SK-N-SH (cell line): ENCODE data around the gene SORBS2. TPM values are rescaled to one million over a fixed set of nuclear protein-coding genes. Genes with fewer than 3 reads are reported as not detected.

ENCODE experiments used
- CTCF ChIA-PET: fragments of 300-600, 350-600 bp; formaldehyde crosslinking; extraction: SDS; loops from one replicate; lab custom pipeline; 2021; lab: Yijun Ruan, JAX
- POLR2A ChIA-PET: fragments of 350-600 bp; sonication (Branson Sonifier 250); formaldehyde crosslinking; extraction: SDS; loops from one replicate; lab custom pipeline; 2020; ENCODE audit warnings: antibody characterized with exemption, inconsistent platforms; lab: Yijun Ruan, JAX
- DNase-seq: peaks from one replicate; pipeline ENCODE4 v3.0.0; 2012
- H2AFZ ChIP-seq: fragments of 200-600 bp; sonication (generic); 2 replicates; pipeline ENCODE4 v1.8.1; 2016; ENCODE audit warnings: antibody characterized with exemption, mild to moderate bottlenecking, low read depth
- H3F3A ChIP-seq: fragments of 200-600 bp; sonication (generic); replicated peaks from 2 replicates; pipeline ENCODE3; 2016; ENCODE audit warnings: antibody characterized with exemption, mild to moderate bottlenecking; ENCODE audit not compliant: insufficient read depth
- H3K27ac ChIP-seq, 2 experiments: fragments of 200-500 bp in 1 of 2; fragments of 200-600 bp in 1 of 2; sonication (Bioruptor generic) in 1 of 2; sonication (generic), shearing (Covaris generic) in 1 of 2; 2 replicates each; pipeline versions ENCODE4 v1.5.1 to v1.6.1; 2014 to 2016; ENCODE audit warnings: low read depth in 2 of 2, inconsistent platforms in 1 of 2, low read length in 1 of 2, mild to moderate bottlenecking in 1 of 2, mixed read lengths in 1 of 2
- H3K27me3 ChIP-seq: fragments of 200-600 bp; sonication (generic), shearing (Covaris generic); 2 replicates; pipeline ENCODE4 v1.6.1; 2016; ENCODE audit warnings: mixed run types; ENCODE audit not compliant: insufficient read depth
- H3K36me3 ChIP-seq, 2 experiments: fragments of 200-500 bp in 1 of 2; fragments of 200-600 bp in 1 of 2; sonication (Bioruptor generic) in 1 of 2; sonication (generic) in 1 of 2; replicated peaks in 1 of 2; 2 replicates each; pipeline versions ENCODE3 to v1.5.1; 2014 to 2016; ENCODE audit warnings: low read length in 1 of 2, mild to moderate bottlenecking in 1 of 2; ENCODE audit not compliant: insufficient read depth in 2 of 2, control insufficient read depth in 1 of 2
- H3K4me1 ChIP-seq, 2 experiments: fragments of 200-500 bp in 1 of 2; fragments of 200-600 bp in 1 of 2; sonication (Bioruptor generic) in 1 of 2; sonication (generic), shearing (Covaris generic) in 1 of 2; 2 replicates each; pipeline versions ENCODE4 v1.5.1 to v1.6.1; 2014 to 2016; ENCODE audit warnings: low read depth in 1 of 2, low read length in 1 of 2, mixed run types in 1 of 2; ENCODE audit not compliant: insufficient read depth in 2 of 2, control insufficient read depth in 1 of 2
- H3K4me2 ChIP-seq: fragments of 200-600 bp; sonication (generic), shearing (Covaris generic); 2 replicates; pipeline ENCODE4 v1.6.1; 2017; ENCODE audit warnings: mixed run types
- H3K4me3 ChIP-seq, 2 experiments: fragments of 200-500 bp in 1 of 2; fragments of 200-600 bp in 1 of 2; sonication (Bioruptor generic) in 1 of 2; sonication (generic), shearing (Covaris generic) in 1 of 2; 2 replicates each; pipeline versions ENCODE4 v1.5.1 to v1.8.1; 2014 to 2016; ENCODE audit warnings: low read depth in 2 of 2, inconsistent platforms in 1 of 2, low read length in 1 of 2, mild to moderate bottlenecking in 1 of 2, mixed read lengths in 1 of 2, moderate library complexity in 1 of 2
- H3K79me2 ChIP-seq: fragments of 200-600 bp; sonication (generic); 2 replicates; pipeline ENCODE4 v1.8.1; 2017; ENCODE audit warnings: mild to moderate bottlenecking; ENCODE audit not compliant: insufficient read depth
- H3K9ac ChIP-seq: fragments of 200-600 bp; sonication (generic); 2 replicates; pipeline ENCODE4 v1.6.1; 2017; ENCODE audit warnings: mixed run types
- H3K9me2 ChIP-seq: fragments of 200-600 bp; sonication (generic); 2 replicates; pipeline ENCODE4 v1.6.1; 2017; ENCODE audit warnings: mixed run types
- H3K9me3 ChIP-seq: fragments of 200-600 bp; sonication (generic); 2 replicates; pipeline ENCODE4 v1.6.1; 2017; ENCODE audit warnings: mixed run types, mild to moderate bottlenecking, moderate library complexity
- H4K20me1 ChIP-seq: fragments of 200-600 bp; sonication (generic); 2 replicates; pipeline ENCODE4 v1.6.1; 2017; ENCODE audit warnings: mild to moderate bottlenecking, mixed run types; ENCODE audit not compliant: insufficient read depth
- CHD2 ChIP-seq: fragments of 150-350 bp; IDR thresholded peaks from 2 replicates; pipeline ENCODE4 v1.6.1; 2018; ENCODE audit warnings: low read length; ENCODE audit not compliant: partially characterized antibody
- ELF1 ChIP-seq: IDR thresholded peaks from 2 replicates; pipeline ENCODE4 v1.4.0; 2012
- EZH2phosphoT487 ChIP-seq: fragments of 200-600 bp; sonication (generic); IDR thresholded peaks from 2 replicates; pipeline ENCODE4 v1.6.1; 2017; ENCODE audit warnings: low read depth, mixed run types, mild to moderate bottlenecking, antibody characterized with exemption, moderate library complexity, borderline replicate concordance
- FOSL2 ChIP-seq: IDR thresholded peaks from 2 replicates; pipeline ENCODE4 v1.4.0; 2012; ENCODE audit warnings: low read depth, mild to moderate bottlenecking, moderate library complexity, borderline replicate concordance
- FOXJ3 ChIP-seq: sonication (generic); formaldehyde crosslinking; IDR thresholded peaks from 2 replicates; pipeline ENCODE4 v1.5.1; 2020; ENCODE audit warnings: mild to moderate bottlenecking, missing genetic modification reagents
- FOXM1 ChIP-seq: IDR thresholded peaks from 2 replicates; pipeline ENCODE4 v1.4.0; 2012; ENCODE audit warnings: low read depth, mild to moderate bottlenecking
- GABPA ChIP-seq: IDR thresholded peaks from 2 replicates; pipeline ENCODE4 v1.4.0; 2012; ENCODE audit warnings: low read depth, mild to moderate bottlenecking
- GATA2 ChIP-seq: sonication (generic); formaldehyde crosslinking; IDR thresholded peaks from 2 replicates; pipeline ENCODE4 v1.5.0; 2020; ENCODE audit warnings: mild to moderate bottlenecking, missing genetic modification reagents
- JUND ChIP-seq: IDR thresholded peaks from 2 replicates; pipeline ENCODE4 v1.4.0; 2012
- MAX ChIP-seq: IDR thresholded peaks from 2 replicates; pipeline ENCODE4 v1.4.0; 2012; ENCODE audit warnings: low read depth
- MXI1 ChIP-seq: IDR thresholded peaks from 2 replicates; pipeline ENCODE4 v1.6.1; 2012; ENCODE audit warnings: mild to moderate bottlenecking, low read depth, low read length, improper control_type of control experiment
- NRF1 ChIP-seq: IDR thresholded peaks from 2 replicates; pipeline ENCODE4 v1.6.1; 2012; ENCODE audit warnings: low read depth, mild to moderate bottlenecking, low read length
- RAD21 ChIP-seq: IDR thresholded peaks from 2 replicates; pipeline ENCODE4 v1.6.1; 2012; ENCODE audit warnings: mild to moderate bottlenecking, low read length
- RCOR1 ChIP-seq: fragments of 150-350 bp; IDR thresholded peaks from 2 replicates; pipeline ENCODE4 v1.6.1; 2017; ENCODE audit warnings: antibody characterized with exemption, low read length
- REST ChIP-seq: IDR thresholded peaks from 2 replicates; pipeline ENCODE4 v1.6.1; 2012; ENCODE audit warnings: mild to moderate bottlenecking, low read depth, low read length, moderate library complexity
- RFX5 ChIP-seq: IDR thresholded peaks from 2 replicates; pipeline ENCODE4 v1.6.1; 2012; ENCODE audit warnings: mild to moderate bottlenecking, improper control_type of control experiment, low read length
- RXRA ChIP-seq: IDR thresholded peaks from 2 replicates; pipeline ENCODE4 v1.4.0; 2012; ENCODE audit warnings: low read depth, mild to moderate bottlenecking, borderline replicate concordance
- SMC3 ChIP-seq: IDR thresholded peaks from 2 replicates; pipeline ENCODE4 v1.6.1; 2012; ENCODE audit warnings: low read depth, low read length, improper control_type of control experiment
- TCF12 ChIP-seq: IDR thresholded peaks from 2 replicates; pipeline ENCODE4 v1.4.0; 2012
- USF2 ChIP-seq: fragments of 150-350 bp; IDR thresholded peaks from 2 replicates; pipeline ENCODE4 v1.6.1; 2017; ENCODE audit warnings: antibody characterized with exemption, low read length, low read depth, borderline replicate concordance
- whole genome bisulfite sequencing: methylation state at CpG from one replicate; pipeline ENCODE4 v1.1.6; 2017; ENCODE audit warnings: low lambda C conversion rate; 5-methylcytosine and 5-hydroxymethylcytosine counted together
- polyA plus RNA-seq, 3 experiments: library from polyadenylated mRNA; depleted of rRNA; stranded (reverse); fragments of >200 nt; gene quantifications; 2 replicates each; pipeline ENCODE4 v1.2.3, GENCODE V29; 2012

The SORBS2 gene
- polyA plus RNA-seq, 1 of the 3 experiments (the other 2 are of a cell fraction): 2.5 TPM

GRCh38 chr4:185624259-185624589 lies 187.8 kb downstream of the SORBS2 start:
- TF ChIP-seq RCOR1: no peak
- TF ChIP-seq REST: no peak
- no peak for TF ChIP-seq EZH2phosphoT487
- no peak for TF ChIP-seq MAX
- no peak for TF ChIP-seq NRF1
- no peak for TF ChIP-seq TCF12
- TF ChIP-seq SMC3: no peak
- TF ChIP-seq JUND: no peak
- TF ChIP-seq ELF1: no peak
- TF ChIP-seq CHD2: no peak
- no peak for TF ChIP-seq MXI1
- TF ChIP-seq FOXJ3 (CRISPR knock-in tag): no peak
- no peak for TF ChIP-seq GABPA
- TF ChIP-seq FOSL2: no peak
- no peak for TF ChIP-seq GATA2
- no peak for TF ChIP-seq RXRA
- TF ChIP-seq FOXM1: no peak
- TF ChIP-seq RAD21: no peak
- no peak for TF ChIP-seq USF2
- TF ChIP-seq RFX5: no peak
- TF ChIP-seq, all 33 proteins: peak for 0
- no peak overlapping the region for H3K4me2 ChIP-seq
- ChIA-PET POLR2A (no interaction called here), CTCF (interaction anchor here (0.9 to 1.8 kb wide), 3 partner anchors 17 to 414 kb away, joined by 4 to 8 read pairs (median 6); no protein-coding TSS in a partner anchor)
- DNase-seq: no peak
- no peak overlapping the region for H3K4me3 ChIP-seq
- no peaks in the 10 kb centered on the region for H3K9me2 ChIP-seq
- no peak overlapping the region for H2AFZ ChIP-seq
- H3K4me1 ChIP-seq: peaks cover 0 to 5% of the 10 kb centered on the region in 2 experiments; a peak in 1 of 4 replicates
- H3K79me2 ChIP-seq: no peaks in the 10 kb centered on the region
- no peaks in the 10 kb centered on the region for H3K9me3 ChIP-seq
- no peaks in the 10 kb centered on the region for H3K36me3 ChIP-seq
- H3F3A ChIP-seq: no peaks in the 10 kb centered on the region
- H3K9ac ChIP-seq: no peak overlapping the region
- no peak overlapping the region for H3K27ac ChIP-seq
- H3K27me3 ChIP-seq: no peaks in the 10 kb centered on the region
- H4K20me1 ChIP-seq: no peaks in the 10 kb centered on the region
- WGBS: 79% methylated on average over 10 of the region's 10 CpGs
